HUES64 (cell line): Measurements from ENCODE around the gene DNAH8.

ENCODE experiments used
- H3K27ac ChIP-seq: 2 replicates; pipeline ENCODE4 v1.7.0; 2013; ENCODE audit warnings: low read depth, low read length, inconsistent platforms
- H3K27me3 ChIP-seq: 2 replicates; pipeline ENCODE4 v1.6.1; 2013; ENCODE audit warnings: mild to moderate bottlenecking, low read length; ENCODE audit not compliant: insufficient read depth
- H3K36me3 ChIP-seq: 2 replicates; pipeline ENCODE4 v1.6.1; 2013; ENCODE audit warnings: mild to moderate bottlenecking, low read length; ENCODE audit not compliant: insufficient read depth
- H3K4me1 ChIP-seq: 2 replicates; pipeline ENCODE4 v1.6.1; 2013; ENCODE audit warnings: mild to moderate bottlenecking, low read length, moderate library complexity; ENCODE audit not compliant: insufficient read depth
- H3K4me3 ChIP-seq: 2 replicates; pipeline ENCODE4 v1.5.1; 2013; ENCODE audit warnings: mild to moderate bottlenecking, low read length, moderate library complexity
- H3K9ac ChIP-seq: 2 replicates; pipeline ENCODE4 v1.6.1; 2013; ENCODE audit warnings: mild to moderate bottlenecking, low read depth, low read length
- H3K9me3 ChIP-seq: 2 replicates; pipeline ENCODE4 v1.6.1; 2013; ENCODE audit warnings: low read depth, low read length; ENCODE audit not compliant: insufficient read depth
- WGBS: fragments of 150-250, 120-280 bp; methylation state at CpG from one replicate; pipeline ENCODE4 v1.1.7; 2013; ENCODE audit warnings: missing lambda C conversion rate; 5-methylcytosine and 5-hydroxymethylcytosine counted together

Gene DNAH8

DNA sequence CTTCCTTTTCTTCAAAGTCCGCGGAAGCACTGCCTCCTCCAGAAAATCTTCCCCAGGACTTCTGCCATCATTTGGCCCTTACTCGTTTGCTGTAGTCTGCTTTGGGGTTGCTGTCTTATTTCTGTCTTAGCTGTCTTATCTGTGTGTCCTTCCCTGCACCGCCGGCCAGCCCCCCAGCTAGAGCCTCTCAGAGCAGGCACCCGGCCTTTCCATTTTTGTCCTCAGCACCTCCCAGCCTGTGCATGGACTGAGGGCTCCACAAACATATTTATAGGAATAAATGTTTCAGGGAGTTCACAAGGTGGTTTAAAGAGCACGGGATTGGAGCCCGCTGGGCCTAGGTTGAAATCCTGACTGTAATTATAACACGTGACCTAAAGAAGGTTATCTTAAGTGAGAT lies 341.6 kb downstream of the DNAH8 start:
- WGBS, result 95% methylated on average over 9 of the region's 9 CpGs

DNA sequence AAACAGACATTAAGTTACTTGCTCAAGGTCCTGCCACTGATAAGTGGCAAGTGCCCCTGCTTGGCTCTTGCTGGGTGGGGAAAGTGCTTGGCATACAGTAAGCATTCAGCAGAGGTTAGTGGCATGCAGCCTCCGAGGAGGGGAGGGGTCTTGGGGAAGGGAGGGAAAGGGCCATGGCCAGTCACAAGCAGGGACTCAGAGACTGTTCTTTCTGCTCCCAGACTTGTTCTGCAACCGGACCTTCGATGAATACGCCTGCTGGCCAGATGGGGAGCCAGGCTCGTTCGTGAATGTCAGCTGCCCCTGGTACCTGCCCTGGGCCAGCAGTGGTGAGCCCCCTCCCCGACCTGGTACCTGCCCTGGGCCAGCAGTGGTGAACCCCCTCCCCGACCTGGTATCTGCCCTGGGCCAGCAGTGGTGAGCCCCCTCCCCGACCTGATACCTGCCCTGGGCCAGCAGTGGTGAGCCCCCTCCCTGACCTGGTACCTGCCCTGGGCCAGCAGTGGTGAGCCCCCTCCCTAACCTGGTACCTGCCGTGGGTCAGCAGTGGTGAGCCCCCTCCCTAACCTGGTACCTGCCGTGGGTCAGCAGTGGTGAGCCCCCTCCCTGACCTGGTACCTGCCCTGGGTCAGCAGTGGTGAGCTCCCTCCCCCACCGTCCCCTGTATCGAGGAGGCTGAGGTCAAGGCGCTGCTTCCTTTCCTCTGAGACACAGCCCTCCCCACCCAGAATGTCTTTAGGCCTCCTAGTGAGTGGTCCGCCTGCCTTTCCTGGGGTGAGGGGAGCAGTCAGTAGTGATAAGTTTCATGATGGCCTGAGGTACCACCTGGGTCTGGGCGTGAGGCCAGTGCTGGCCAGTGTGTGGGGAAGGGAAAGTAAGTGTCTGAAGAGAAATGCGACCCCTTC lies 342.4 kb downstream of the DNAH8 start:
- Histone ChIP-seq H3K4me1 (peaks cover 10% of the 10 kb centered on the region; the same call in 1 of the 2 replicates), H3K27ac (no peak overlapping the region), H3K9ac (no peak overlapping the region), H3K36me3 (no peaks in the 10 kb centered on the region), H3K4me3 (no peak overlapping the region), H3K27me3 (no peaks in the 10 kb centered on the region), H3K9me3 (no peaks in the 10 kb centered on the region)
- WGBS, result 85% methylated on average over 17 of the region's 17 CpGs

More for the DNA sequence above, 341.6 kb downstream of the DNAH8 start:
- H3K27me3 ChIP-seq, result no peaks in the 10 kb centered on the region
- H3K36me3 ChIP-seq, result no peaks in the 10 kb centered on the region
- no peak overlapping the region for H3K9ac ChIP-seq
- H3K9me3 ChIP-seq, result no peaks in the 10 kb centered on the region
- no peak overlapping the region for H3K27ac ChIP-seq
- H3K4me1 ChIP-seq, result peaks cover 10% of the 10 kb centered on the region; the same call in 1 of the 2 replicates
- H3K4me3 ChIP-seq, result no peak overlapping the region

DNA sequence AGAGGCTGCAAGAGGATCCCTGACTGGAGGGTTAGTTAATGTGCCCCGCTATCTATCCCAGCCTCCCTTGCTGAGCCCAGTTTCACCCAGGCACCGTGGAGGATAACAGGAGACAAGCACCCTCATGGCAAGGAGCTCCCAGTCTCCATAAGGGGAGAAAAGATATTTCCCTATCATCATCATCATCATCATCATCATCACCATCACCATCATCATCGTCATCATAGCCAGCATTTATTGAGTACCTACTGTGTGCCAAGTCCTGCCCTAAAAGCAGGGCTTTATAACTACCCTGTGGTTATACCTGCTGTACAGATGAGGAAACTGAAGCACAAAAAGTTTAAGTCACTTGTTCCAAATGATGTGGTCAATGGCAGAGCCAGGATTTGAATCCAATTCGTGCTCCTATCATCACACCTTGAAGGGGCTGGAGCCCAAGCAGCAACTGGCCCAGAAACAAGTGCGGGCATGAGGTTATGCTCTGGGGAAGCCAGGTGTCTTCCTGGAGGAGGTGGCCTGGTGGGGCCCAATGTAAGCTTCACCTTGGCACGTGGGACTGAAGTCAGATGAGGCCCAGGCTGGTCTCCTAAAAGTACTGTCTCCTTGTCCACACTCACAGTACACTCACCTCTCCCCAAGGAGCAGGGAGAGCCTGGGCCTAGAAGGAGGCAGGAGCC lies 343.5 kb downstream of the DNAH8 start:
- Histone ChIP-seq H3K9me3 (no peaks in the 10 kb centered on the region), H3K36me3 (no peaks in the 10 kb centered on the region), H3K27ac (no peak overlapping the region), H3K9ac (no peak overlapping the region), H3K4me1 (peaks cover 10% of the 10 kb centered on the region; the same call in 1 of the 2 replicates), H3K27me3 (no peaks in the 10 kb centered on the region), H3K4me3 (no peak overlapping the region)
- 85% methylated on average over 6 of the region's 6 CpGs for WGBS

DNA sequence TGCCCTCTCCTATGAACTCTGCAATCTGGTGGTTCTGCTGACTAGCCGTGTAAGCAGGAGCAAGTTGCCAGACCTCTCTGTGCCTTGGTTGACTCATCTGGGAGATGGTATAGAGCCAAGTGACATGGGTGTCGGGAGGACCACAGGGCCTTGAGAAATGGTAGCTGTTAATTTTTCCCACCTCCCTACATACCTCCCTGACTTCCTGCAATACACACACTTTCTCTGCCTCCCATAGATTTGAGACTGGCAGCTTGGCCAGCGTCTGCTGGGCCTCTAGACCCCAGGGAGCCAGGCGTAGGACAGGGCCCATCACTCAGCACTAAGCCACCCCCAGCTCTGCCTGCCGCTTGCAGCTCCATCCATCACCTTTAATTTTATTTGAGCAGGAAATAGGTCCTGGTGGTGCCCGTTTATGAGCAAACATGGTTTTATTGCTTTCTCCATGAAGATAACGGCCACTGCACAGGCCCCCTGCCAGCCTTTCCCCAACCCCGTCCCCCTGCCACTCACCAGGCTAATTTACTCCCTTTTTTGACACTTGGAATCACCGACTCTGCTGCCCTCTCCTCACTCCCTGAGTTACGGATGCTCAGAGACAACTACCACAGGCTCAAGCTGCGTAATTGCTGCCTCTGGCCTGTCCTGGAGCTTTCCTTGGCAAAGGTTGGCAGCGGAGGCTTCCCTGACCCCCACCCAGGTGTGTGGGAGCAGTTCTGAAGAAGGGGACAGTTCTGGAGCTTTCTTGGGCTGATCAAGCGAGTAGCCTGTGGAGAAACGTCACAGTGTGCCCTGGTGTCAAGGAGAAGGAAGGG lies 344.6 kb downstream of the DNAH8 start:
- Histone ChIP-seq H3K27ac (no peak overlapping the region), H3K36me3 (no peaks in the 10 kb centered on the region), H3K4me1 (peaks cover 2% of the 10 kb centered on the region; the same call in 1 of the 2 replicates), H3K9me3 (no peaks in the 10 kb centered on the region), H3K27me3 (no peaks in the 10 kb centered on the region), H3K4me3 (no peak overlapping the region), H3K9ac (no peak overlapping the region)
- 88% methylated on average over 13 of the region's 14 CpGs for WGBS

GRCh38 chr6:39060467-39061160 lies 345.5 kb downstream of the DNAH8 start:
- H3K4me1 ChIP-seq, result no peaks in the 10 kb centered on the region
- H3K9ac ChIP-seq, result no peak overlapping the region
- H3K9me3 ChIP-seq, result no peaks in the 10 kb centered on the region
- no peaks in the 10 kb centered on the region for H3K36me3 ChIP-seq
- no peak overlapping the region for H3K27ac ChIP-seq
- WGBS, result 94% methylated on average over 7 of the region's 7 CpGs
- H3K27me3 ChIP-seq, result no peaks in the 10 kb centered on the region
- no peak overlapping the region for H3K4me3 ChIP-seq

DNA sequence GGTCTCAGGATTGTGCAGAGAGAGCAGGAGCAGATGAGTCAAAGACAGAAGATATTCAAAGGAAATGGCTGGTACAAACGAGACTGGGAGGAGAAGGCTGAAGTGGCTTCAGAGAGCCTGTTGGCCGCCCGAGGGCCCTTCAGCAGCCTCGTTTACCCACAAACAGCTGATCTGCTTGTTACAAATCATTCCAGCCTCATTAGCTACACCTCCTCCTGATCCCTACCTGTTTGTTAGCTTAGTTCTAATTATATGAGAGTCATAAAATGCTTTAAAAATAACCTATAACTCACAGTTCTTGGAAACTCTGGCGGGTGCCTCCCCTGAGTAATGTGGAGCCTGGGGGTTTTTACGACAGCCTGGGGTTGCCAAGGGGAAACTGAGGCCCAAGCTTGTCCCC lies 346.1 kb downstream of the DNAH8 start:
- WGBS, result 95% methylated on average over 6 of the region's 6 CpGs
- H3K4me1 ChIP-seq, result no peaks in the 10 kb centered on the region
- no peak overlapping the region for H3K9ac ChIP-seq

GRCh38 chr6:39061588-39061987 lies 346.5 kb downstream of the DNAH8 start:
- no peaks in the 10 kb centered on the region for H3K4me1 ChIP-seq
- no peaks in the 10 kb centered on the region for H3K9me3 ChIP-seq
- H3K9ac ChIP-seq, result no peak overlapping the region
- no peak overlapping the region for H3K27ac ChIP-seq
- H3K36me3 ChIP-seq, result no peaks in the 10 kb centered on the region
- 96% methylated on average over 3 of the region's 3 CpGs for WGBS
- H3K4me3 ChIP-seq, result no peak overlapping the region
- no peaks in the 10 kb centered on the region for H3K27me3 ChIP-seq

More for the DNA sequence above, 346.1 kb downstream of the DNAH8 start:
- no peak overlapping the region for H3K4me3 ChIP-seq
- no peak overlapping the region for H3K27ac ChIP-seq
- H3K27me3 ChIP-seq, result no peaks in the 10 kb centered on the region
- no peaks in the 10 kb centered on the region for H3K36me3 ChIP-seq
- H3K9me3 ChIP-seq, result no peaks in the 10 kb centered on the region

GRCh38 chr6:39062014-39062740 lies 347.1 kb downstream of the DNAH8 start:
- no peak overlapping the region for H3K27ac ChIP-seq
- no peaks in the 10 kb centered on the region for H3K4me1 ChIP-seq
- WGBS, result 85% methylated on average over 10 of the region's 10 CpGs
- no peaks in the 10 kb centered on the region for H3K27me3 ChIP-seq
- H3K9ac ChIP-seq, result no peak overlapping the region
- no peaks in the 10 kb centered on the region for H3K36me3 ChIP-seq
- H3K9me3 ChIP-seq, result no peaks in the 10 kb centered on the region
- H3K4me3 ChIP-seq, result no peak overlapping the region

DNA sequence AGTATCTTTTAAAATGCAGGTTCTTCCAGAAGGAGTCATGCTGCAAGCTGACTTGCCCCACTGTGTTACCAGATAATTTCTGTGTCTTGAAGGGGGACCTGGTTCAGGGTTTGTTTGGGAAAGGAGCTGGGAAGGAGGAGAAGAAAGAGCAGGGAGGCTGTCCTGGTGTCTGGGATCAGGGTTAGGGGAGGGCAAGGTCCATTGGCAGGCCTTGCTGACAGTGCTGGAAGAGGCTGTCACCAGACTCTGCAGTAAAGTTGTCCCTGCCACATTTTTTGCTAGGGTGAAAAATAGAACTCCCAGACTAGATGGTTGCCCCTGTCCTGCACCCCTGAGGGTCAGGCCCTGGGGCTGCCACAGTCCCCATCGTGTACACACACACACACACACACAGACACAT lies 348.4 kb downstream of the DNAH8 start:
- WGBS, result 88% methylated on average over 1 of the region's 1 CpG
- Histone ChIP-seq H3K4me3 (no peak overlapping the region), H3K4me1 (no peaks in the 10 kb centered on the region), H3K9ac (no peak overlapping the region), H3K36me3 (no peaks in the 10 kb centered on the region), H3K27me3 (no peaks in the 10 kb centered on the region), H3K9me3 (no peaks in the 10 kb centered on the region), H3K27ac (no peak overlapping the region)

DNA sequence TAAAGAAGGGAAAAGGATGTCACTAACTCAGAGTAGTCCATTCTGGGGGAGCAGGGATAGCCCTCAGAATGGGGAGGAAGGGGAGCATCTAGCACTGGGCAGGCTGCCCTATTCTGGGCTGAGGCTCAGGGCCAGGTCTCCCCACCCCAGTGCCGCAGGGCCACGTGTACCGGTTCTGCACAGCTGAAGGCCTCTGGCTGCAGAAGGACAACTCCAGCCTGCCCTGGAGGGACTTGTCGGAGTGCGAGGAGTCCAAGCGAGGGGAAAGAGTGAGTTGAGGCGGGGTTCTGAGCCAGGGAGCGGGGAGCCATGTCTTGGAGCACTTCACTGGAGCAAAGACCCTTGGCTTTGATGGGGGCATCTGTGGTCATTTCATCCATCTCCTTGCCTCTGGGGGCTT lies 350.4 kb downstream of the DNAH8 start:
- Histone ChIP-seq H3K4me1 (no peaks in the 10 kb centered on the region), H3K36me3 (no peaks in the 10 kb centered on the region), H3K9ac (no peak overlapping the region), H3K9me3 (peaks cover 2% of the 10 kb centered on the region; the same call in 1 of the 2 replicates), H3K4me3 (no peak overlapping the region), H3K27me3 (no peaks in the 10 kb centered on the region), H3K27ac (no peak overlapping the region)
- WGBS, result 92% methylated on average over 8 of the region's 8 CpGs
